HG03469 (cell line): Measurements from ENCODE around the gene HAO2.
"Not testable (repeated sequence)": the region's sequence is repeated elsewhere in the genome, so short reads cannot be mapped to it uniquely, and the experiment has no call there.

Source experiments
- ATAC-seq: cut with Tn5 transposase; IDR thresholded peaks from one replicate; pipeline ENCODE4 v1.9.1; 2021; ENCODE audit warnings: mild to moderate bottlenecking, moderate library complexity, moderate number of reproducible peaks; ENCODE audit not compliant: unreplicated experiment

Gene HAO2

DNA sequence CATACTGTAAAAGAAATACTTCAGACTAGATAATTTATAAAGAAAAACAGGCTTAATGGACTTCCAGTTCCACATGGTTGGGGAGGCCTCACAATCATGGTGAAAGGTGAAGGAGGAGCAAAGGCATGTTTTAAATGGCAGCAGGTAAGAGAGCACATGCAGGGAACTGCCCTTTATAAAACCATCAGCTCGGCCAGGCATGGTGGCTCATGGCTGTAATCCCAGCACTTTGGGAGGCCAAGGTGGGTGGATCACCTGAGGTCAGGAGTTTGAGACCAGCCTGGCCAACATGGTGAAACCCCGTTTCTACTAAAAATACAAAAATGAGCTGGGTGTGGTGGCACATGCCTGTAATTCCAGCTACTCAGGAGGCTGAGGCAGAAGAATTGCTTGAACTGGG is 9.0 kb downstream of the HAO2 start:
- not testable (repeated sequence) for ATAC-seq

GRCh38 chr1:119379117-119379516 is 10.5 kb downstream of the HAO2 start:
- ATAC-seq, result no peak

- ATAC-seq, result no peak
These were observed 11.7 kb downstream of the HAO2 start for GRCh38 chr1:119380304-119380703.

GRCh38 chr1:119380983-119381662 is 12.5 kb downstream of the HAO2 start:
- no peak for ATAC-seq

GRCh38 chr1:119384591-119384990 is 16.0 kb downstream of the HAO2 start:
- no peak for ATAC-seq

GRCh38 chr1:119385650-119386049 is 17.1 kb downstream of the HAO2 start:
- ATAC-seq, result no peak

- no peak for ATAC-seq
These were observed 19.3 kb downstream of the HAO2 start for GRCh38 chr1:119387858-119388257.

- no peak for ATAC-seq
These were observed 19.9 kb downstream of the HAO2 start for GRCh38 chr1:119388450-119388849.

DNA sequence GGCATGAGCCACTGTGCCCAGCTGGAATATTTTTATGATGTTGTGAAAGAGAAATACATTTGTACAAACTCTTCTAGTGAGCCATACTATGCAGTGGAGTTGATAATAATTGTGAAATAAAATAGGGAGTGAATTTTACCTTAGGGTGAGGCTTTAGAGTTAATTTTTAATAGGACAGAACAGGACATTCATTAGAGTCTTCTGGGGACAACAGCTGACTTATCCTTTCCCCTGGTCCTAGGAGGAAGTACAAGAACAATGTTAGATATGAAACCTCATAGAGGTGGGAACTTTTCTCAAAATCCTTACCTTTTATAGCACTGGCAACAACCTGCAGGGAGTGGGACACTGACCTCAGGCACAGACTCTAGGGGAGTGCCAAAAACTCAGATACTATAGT is 21.9 kb downstream of the HAO2 start:
- no peak for ATAC-seq

DNA sequence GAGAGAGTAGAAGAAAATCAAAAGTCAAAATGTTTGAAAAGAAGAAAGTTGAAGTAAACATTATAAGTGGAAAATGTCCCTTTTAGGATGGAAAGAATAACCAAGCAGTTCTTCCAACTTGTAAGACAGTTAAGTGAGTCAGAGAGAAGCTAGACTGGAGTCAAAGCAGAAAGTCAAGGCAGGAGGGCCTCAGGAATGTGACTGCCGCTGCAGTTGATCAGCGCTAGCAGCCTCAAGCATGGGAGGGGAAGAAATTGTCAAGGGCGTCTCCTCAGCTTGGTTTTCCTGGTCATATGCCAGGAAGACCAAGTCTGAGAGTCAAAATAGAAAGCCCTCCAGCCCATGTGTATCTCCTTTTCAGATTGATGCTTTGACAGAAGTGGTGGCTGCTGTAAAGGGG is 23.2 kb downstream of the HAO2 start:
- no peak for ATAC-seq

DNA sequence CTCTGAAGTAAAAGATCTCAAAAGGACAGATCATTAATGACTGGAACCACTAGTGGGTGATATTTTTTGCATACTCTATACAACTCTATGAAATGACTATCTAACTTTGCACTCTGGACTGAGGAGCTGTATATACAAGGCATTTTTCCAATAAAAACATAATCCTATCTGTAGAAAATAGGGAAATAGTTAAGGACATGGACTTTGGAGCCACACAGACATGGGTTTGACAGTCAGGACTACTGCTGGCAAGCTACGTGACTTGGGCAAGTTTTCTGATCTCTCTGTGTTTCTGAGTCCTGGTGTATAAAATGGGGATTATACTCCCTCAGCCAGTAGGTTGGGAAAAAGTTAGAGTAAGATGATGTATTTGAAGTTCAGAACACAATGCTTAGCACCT is 25.5 kb downstream of the HAO2 start:
- ATAC-seq, result no peak

- no peak for ATAC-seq
These were observed 28.4 kb downstream of the HAO2 start for GRCh38 chr1:119396982-119397381.

DNA sequence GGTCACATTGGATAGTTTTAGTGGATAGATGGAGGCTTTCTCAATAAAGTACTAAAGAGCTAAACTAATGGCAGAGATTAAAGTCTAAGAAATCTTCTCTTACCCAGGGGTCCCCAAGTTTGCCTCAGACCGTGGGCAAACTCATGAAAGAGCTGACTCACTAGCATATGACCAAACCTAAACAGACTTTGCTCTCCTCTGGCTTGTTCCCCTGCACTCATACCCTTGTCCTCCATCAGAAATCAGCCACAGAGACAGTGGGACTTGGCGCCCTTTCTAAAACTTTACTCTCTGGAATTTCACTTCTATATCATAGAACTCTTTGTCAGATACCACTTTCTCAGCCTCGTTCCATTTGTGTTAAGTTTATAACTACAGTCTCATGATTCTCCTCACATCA is 29.4 kb downstream of the HAO2 start:
- no peak for ATAC-seq

DNA sequence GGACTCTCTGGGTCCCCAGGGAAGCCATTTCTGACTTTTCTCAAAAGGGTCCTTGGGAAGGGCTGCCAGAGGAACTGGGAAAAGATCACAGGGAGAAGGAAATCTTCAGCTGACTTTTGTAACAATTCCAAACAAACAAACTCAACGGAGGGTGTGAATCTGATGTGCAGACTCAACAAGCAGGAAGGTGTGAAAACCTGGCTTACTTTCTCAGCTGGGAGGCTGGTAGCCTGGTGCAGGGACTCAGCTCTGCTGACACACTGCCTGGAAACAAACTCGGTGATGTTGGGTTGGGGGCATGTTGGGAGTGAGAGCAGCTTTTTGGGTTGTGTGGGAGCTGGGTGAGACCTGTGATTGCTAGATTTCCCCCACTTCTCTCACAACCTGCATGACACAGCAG is 36.2 kb downstream of the HAO2 start:
- ATAC-seq, result no peak

- ATAC-seq, result no peak
These were observed 41.1 kb downstream of the HAO2 start for GRCh38 chr1:119409731-119410130.

DNA sequence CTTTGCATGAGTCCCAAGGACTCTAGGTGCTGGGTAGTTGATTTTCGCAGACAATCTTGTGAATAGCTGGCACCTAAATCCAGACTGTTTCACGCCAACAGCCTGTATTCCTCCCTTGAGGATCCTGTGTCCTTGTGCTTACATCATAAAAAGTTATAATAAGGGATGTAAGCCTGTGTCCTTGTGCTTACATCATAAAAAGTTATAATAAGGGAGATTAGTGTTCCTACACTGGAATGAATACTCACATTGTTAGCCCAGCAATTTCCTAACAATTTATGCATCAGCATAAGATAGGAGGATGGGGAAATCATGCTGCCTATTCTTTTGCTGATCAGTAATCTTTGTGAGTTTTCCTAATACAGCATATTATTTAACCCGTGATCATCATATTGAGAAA is 42.4 kb downstream of the HAO2 start:
- ATAC-seq, result no peak

GRCh38 chr1:119414950-119415349 is 46.4 kb downstream of the HAO2 start, which contains the start of gene HSD3B2:
Gene HSD3B2, plus strand, starts transcription at chr1:119415150. Its CDS starts 270 bp downstream, at chr1:119415420.
- no peak for ATAC-seq

- ATAC-seq, result no peak
These were observed 47.5 kb downstream of the HAO2 start for GRCh38 chr1:119416006-119416640.

DNA sequence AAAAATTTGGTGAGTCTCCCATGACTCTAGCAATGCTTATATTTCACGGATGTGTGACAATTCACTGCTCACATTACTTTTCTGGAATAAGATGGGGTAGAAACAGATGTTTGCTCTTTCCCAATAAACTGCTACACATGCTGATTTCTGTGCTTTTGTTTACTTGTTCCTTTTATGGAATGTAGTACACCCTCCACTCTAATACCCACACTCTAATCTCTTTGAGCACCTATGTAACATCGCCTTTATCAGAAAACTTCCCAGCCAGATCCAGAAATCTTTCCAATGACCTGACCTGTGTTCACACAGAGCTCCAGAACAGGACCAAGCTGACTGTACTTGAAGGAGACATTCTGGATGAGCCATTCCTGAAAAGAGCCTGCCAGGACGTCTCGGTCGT is 50.5 kb downstream of the HAO2 start:
- ATAC-seq, result no peak

- ATAC-seq, result no peak
These were observed 52.1 kb downstream of the HAO2 start for GRCh38 chr1:119420638-119421037.

DNA sequence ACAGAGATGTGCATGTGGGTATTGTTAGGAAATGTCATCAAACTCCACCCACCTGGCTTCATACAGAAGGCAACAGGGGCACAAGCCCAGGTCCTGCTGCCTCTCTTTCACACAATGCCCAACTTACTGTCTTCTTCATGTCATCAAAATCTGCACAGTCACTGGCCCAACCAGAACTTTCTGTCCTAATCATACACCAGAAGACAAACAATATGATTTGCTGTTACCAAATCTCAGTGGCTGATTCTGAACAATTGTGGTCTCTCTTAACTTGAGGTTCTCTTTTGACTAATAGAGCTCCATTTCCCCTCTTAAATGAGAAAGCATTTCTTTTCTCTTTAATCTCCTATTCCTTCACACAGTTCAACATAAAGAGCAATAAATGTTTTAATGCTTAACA is 54.0 kb downstream of the HAO2 start:
- ATAC-seq, result no peak

GRCh38 chr1:119428991-119429390 is 60.4 kb downstream of the HAO2 start:
- ATAC-seq, result no peak

DNA sequence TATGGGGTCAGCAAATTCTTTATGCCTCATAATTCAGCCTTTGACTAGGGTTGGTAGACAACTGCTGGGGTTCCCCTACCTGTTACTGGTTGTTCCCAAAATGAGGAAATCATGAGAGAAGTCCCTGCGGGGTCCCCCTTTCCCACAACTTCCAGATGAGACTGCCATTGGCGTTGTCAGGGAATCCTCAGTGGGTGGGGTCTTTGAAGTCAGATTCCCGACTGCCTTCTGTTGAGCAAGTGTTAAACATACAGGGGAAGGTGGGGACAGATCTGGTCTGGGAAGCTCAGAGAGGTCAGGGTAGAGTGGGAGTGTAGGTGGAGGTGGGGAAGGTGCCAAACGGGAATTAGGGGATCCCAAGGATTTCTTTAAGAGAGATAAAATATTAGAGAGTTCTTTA is 61.1 kb downstream of the HAO2 start:
- ATAC-seq, result no peak
